Thoracic aorta (tissue), 2 donors: Measurements from ENCODE around the gene LTBP1. TPM values are rescaled to one million over a fixed set of nuclear protein-coding genes. Genes with fewer than 3 reads are reported as not detected.
"Not testable (repeated sequence)": the region's sequence is repeated elsewhere in the genome, so short reads cannot be mapped to it uniquely, and the experiment has no call there.

ENCODE experiments used
- ATAC-seq: fragments of 150-250 bp; one replicate; pipeline ENCODE4 v1.8.0; 2017; ENCODE audit warnings: low read depth; ENCODE audit not compliant: insufficient number of reproducible peaks, low FRiP score
- DNase-seq: peaks from one replicate; pipeline ENCODE4 v3.0.0-alpha.2; 2020; ENCODE audit warnings: low spot score
- H3K27ac ChIP-seq, 2 donors: fragments of 200-600 bp; sonication (generic); 1 replicate in 1 of 2; 2 replicates in 1 of 2; pipeline ENCODE4 v1.5.1; 2016; ENCODE audit warnings: mild to moderate bottlenecking in 2 of 2, moderate library complexity in 2 of 2
- H3K27me3 ChIP-seq: fragments of 200-600 bp; sonication (generic); replicated peaks from 2 replicates; pipeline ENCODE4 v1.6.0; 2016; ENCODE audit warnings: mild to moderate bottlenecking; ENCODE audit not compliant: insufficient read depth
- H3K36me3 ChIP-seq: fragments of 200-600 bp; sonication (generic); one replicate; pipeline ENCODE4 v1.5.1; 2016
- H3K4me1 ChIP-seq, 2 donors: fragments of 200-600 bp; sonication (generic); 1 replicate in 1 of 2; 2 replicates in 1 of 2; pipeline versions ENCODE4 v1.5.1 to v1.6.0; 2016; ENCODE audit warnings: low read depth in 2 of 2, mild to moderate bottlenecking in 1 of 2; ENCODE audit not compliant: control insufficient read depth in 1 of 2
- H3K4me3 ChIP-seq: fragments of 200-600 bp; sonication (generic); 2 replicates; pipeline ENCODE4 v1.5.1; 2016; ENCODE audit warnings: mild to moderate bottlenecking
- H3K9me3 ChIP-seq: fragments of 200-600 bp; sonication (generic); 2 replicates; pipeline ENCODE4 v1.5.1; 2016
- total RNA-seq, 2 donors: library from RNA; depleted of rRNA; stranded (reverse); fragments of >200 nt; gene quantifications; one replicate each; pipeline versions ENCODE4 v1.1.0 to v1.2.3, GENCODE V29; 2016
- TF ChIP-seq, protein P1 (sequence below): fragments of 200-600 bp; sonication (generic); IDR thresholded peaks from one replicate; pipeline ENCODE4 v1.5.1; 2019; ENCODE audit warnings: antibody characterized with exemption

LTBP1 gene
- total RNA-seq, 2 donors from 2014 or later, result 584 to 786 TPM

DNA sequence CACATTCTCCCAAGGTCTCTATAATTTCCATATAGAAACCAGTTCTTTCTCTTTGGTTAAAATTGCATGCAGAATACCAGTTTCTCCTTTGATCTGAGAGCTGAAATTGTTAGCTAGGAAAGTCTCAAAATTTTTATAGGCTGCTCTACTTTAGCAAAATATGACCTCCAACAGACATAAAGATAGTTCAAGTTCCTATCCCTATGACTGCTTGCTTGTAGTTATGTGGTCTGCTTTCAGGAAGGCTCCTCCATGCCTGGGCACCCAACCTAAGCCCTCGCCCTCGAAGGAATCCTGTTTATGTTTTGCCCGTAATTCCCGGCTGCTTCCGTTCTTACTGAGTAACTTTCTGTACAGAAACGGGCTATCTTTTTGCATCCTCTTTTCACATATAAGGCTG lies 28.0 kb upstream of the LTBP1 start:
- TF ChIP-seq, protein P1, sequence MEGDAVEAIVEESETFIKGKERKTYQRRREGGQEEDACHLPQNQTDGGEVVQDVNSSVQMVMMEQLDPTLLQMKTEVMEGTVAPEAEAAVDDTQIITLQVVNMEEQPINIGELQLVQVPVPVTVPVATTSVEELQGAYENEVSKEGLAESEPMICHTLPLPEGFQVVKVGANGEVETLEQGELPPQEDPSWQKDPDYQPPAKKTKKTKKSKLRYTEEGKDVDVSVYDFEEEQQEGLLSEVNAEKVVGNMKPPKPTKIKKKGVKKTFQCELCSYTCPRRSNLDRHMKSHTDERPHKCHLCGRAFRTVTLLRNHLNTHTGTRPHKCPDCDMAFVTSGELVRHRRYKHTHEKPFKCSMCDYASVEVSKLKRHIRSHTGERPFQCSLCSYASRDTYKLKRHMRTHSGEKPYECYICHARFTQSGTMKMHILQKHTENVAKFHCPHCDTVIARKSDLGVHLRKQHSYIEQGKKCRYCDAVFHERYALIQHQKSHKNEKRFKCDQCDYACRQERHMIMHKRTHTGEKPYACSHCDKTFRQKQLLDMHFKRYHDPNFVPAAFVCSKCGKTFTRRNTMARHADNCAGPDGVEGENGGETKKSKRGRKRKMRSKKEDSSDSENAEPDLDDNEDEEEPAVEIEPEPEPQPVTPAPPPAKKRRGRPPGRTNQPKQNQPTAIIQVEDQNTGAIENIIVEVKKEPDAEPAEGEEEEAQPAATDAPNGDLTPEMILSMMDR, result no peak
- Histone ChIP-seq H3K27ac (no peak overlapping the region), H3K9me3 (no peaks in the 10 kb centered on the region), H3K27me3 (no peaks in the 10 kb centered on the region), H3K36me3 (no peaks in the 10 kb centered on the region), H3K4me3 (no peak overlapping the region), H3K4me1 (no peaks in the 10 kb centered on the region)
- DNase-seq, result no peak
- no peak for ATAC-seq

DNA sequence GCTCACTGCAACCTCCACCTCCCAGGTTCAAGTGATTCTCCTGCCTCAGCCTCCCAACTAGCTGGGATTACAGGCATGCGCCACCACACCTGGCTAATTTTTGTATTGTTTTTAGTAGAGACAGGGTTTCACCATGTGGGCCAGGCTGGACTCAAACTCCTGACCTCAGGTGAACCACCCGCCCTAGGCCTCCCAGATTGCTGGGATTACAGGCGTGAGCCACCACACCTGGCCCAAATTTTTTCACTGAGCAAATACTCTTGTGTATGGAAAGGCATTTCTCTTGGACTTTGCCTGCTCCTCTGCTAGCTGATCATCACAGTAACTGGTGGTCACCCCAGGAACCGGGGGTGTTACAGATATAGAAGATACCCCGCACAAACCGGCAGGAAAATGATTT lies 26.9 kb upstream of the LTBP1 start:
- not testable (repeated sequence) for H3K9me3 ChIP-seq, H3K4me3 ChIP-seq, ATAC-seq, H3K36me3 ChIP-seq, H3K27me3 ChIP-seq, H3K27ac ChIP-seq, DNase-seq, H3K4me1 ChIP-seq

DNA sequence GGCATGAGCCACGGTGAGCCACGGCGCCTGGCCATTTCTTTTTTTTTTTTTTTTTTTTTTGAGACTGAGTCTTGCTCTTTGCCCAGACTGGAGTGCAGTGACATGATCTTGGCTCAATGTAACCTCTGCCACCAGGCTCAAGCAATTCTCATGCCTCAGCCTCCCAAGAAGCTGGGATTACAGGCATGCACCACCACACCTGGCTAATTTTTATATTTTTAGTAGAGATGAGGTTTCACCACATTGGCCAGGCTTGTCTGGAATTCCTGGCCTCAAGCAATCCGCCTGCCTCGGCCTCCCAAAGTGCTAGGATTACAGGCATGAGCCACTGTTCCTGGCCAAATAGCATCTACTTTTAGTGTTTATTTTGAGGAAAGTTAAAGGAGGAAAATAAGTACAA lies 25.3 kb upstream of the LTBP1 start:
- not testable (repeated sequence) for H3K27ac ChIP-seq, ATAC-seq, DNase-seq, H3K27me3 ChIP-seq, H3K4me1 ChIP-seq, H3K36me3 ChIP-seq, H3K9me3 ChIP-seq, H3K4me3 ChIP-seq

DNA sequence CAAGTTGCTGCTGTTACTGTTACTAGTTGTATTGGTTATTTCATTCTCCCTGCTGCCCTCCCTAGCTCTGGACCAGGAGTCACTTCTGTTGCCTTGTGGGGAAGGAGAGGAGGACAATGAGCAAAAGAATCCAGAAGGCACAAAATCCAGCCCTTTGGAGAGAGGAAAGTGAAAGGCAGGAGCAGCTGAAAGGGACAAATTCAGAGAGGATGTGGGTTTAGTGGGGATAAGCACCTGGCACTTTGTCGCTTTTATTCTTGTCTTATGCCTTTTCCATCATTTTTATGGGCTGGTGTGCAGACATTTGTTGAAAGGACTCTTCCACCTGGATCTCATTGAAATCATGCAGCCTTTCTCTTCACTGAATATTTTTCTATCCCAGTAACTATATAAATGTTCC lies 24.3 kb upstream of the LTBP1 start:
- Histone ChIP-seq H3K36me3 (no peaks in the 10 kb centered on the region), H3K9me3 (no peaks in the 10 kb centered on the region), H3K4me3 (no peak overlapping the region), H3K27me3 (no peaks in the 10 kb centered on the region), H3K4me1 (no peaks in the 10 kb centered on the region), H3K27ac (no peak overlapping the region)
- TF ChIP-seq, protein P1, result no peak
- DNase-seq, result no peak
- ATAC-seq, result no peak

DNA sequence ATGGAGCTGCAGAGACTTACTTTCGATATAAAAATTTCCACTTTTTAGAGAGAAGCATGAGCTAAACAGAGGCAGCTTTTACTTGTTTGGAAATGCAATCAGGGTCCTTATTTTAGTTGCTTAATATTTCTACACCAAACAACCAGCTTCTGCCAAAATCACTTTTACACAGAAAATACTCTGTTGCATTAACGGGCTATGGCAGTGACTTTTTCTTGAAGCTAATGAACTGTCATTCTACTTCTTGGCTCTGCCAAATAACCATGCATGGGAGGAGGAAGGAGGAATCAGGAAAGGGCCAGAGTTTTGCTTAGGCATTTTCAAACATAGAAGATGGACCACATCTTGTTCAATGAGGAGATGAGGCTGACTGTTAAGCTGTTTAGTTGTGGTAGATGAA lies 23.6 kb upstream of the LTBP1 start:
- Histone ChIP-seq H3K9me3 (no peaks in the 10 kb centered on the region), H3K27me3 (no peaks in the 10 kb centered on the region), H3K36me3 (no peaks in the 10 kb centered on the region), H3K4me1 (no peaks in the 10 kb centered on the region), H3K4me3 (no peak overlapping the region), H3K27ac (no peak overlapping the region)
- DNase-seq (no peak), ATAC-seq (no peak)
- TF ChIP-seq, protein P1, result no peak

DNA sequence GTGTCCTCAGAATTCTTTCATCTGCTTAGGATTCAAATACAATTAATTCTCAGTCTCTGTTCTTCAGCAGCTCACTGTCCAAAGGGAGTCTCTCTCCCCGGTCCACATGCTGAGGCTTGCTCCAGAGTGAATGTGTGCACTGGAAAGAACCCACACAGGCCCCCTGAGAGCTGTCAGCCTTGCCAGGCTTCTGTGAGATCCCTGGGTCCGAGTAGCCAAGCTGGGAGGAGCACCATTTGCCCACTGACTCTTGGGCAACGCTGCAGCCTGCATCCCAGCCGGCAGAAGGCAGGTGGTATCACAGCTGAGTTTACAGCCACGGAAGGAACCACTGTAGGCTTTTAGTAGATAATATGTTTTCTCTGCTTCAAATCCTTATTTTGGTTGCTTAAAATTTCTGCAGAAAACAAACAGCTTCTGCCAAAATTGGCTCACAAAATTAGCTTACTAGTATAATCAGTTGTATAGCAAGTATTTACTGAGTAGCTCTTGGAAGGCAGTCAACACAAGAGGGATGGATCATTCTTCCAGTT lies 21.4 kb upstream of the LTBP1 start:
- H3K27ac ChIP-seq, result no peak overlapping the region

More for the DNA sequence above, 21.4 kb upstream of the LTBP1 start:
- no peak overlapping the region for H3K4me3 ChIP-seq
- H3K9me3 ChIP-seq, result no peaks in the 10 kb centered on the region
- no peaks in the 10 kb centered on the region for H3K27me3 ChIP-seq
- no peak for ATAC-seq
- no peak for DNase-seq
- TF ChIP-seq, protein P1, result no peak
- no peaks in the 10 kb centered on the region for H3K36me3 ChIP-seq
- H3K4me1 ChIP-seq, result no peaks in the 10 kb centered on the region
